Measurements from ENCODE around the gene TCN2. TPM values are rescaled to one million over a fixed set of nuclear protein-coding genes. Genes with fewer than 3 reads are reported as not detected.
"Not testable (repeated sequence)": the region's sequence is repeated elsewhere in the genome, so short reads cannot be mapped to it uniquely, and the experiment has no call there.

Gene TCN2
- total and polyA plus RNA-seq, 10 donors: 7.3 to 110 (median 48.5) TPM

DNA sequence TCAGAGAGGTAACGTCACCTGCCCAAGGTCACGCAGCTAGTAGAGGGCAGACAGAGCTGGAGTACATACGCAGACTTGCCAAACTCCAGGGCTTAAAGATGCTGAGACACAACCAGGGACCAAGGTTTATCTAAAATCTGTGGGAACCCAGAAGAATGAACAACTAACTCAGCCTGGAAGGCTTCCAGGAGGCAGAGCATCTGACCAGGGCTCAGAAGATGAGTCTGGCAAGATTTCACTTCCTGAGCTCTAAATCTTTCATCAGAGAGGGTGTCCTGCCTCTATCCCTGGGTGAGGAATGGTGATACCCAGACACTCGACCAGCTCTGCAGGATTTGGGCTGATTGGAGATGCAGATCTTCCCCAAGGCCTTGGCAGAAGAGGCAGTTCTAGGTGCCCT lies 41.6 kb upstream of the TCN2 start:
- TF ChIP-seq POLR2AphosphoS5 (IDR thresholded peaks at IDR 0.05) (no peak), POLR2A (IDR thresholded peaks at IDR 0.05) (no peak)
- TF ChIP-seq, protein P1, sequence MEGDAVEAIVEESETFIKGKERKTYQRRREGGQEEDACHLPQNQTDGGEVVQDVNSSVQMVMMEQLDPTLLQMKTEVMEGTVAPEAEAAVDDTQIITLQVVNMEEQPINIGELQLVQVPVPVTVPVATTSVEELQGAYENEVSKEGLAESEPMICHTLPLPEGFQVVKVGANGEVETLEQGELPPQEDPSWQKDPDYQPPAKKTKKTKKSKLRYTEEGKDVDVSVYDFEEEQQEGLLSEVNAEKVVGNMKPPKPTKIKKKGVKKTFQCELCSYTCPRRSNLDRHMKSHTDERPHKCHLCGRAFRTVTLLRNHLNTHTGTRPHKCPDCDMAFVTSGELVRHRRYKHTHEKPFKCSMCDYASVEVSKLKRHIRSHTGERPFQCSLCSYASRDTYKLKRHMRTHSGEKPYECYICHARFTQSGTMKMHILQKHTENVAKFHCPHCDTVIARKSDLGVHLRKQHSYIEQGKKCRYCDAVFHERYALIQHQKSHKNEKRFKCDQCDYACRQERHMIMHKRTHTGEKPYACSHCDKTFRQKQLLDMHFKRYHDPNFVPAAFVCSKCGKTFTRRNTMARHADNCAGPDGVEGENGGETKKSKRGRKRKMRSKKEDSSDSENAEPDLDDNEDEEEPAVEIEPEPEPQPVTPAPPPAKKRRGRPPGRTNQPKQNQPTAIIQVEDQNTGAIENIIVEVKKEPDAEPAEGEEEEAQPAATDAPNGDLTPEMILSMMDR (IDR thresholded peaks at IDR 0.05 in 8 of 11, conservative IDR thresholded peaks at IDR 0.05 in 3 of 11): no peak
- no peaks in the 10 kb centered on the region for H3K36me3 ChIP-seq
- no peak for DNase-seq
- no peaks in the 10 kb centered on the region for H3K4me1 ChIP-seq
- H3K4me3 ChIP-seq: no peak overlapping the region
- WGBS, 5 donors: 76 to 83% (median 82%) methylated on average over 4 of the region's 4 CpGs
- no peak overlapping the region for H3K27ac ChIP-seq
- H3K27me3 ChIP-seq (replicated peaks in 1 of 7): peaks cover 0 to 9% (median 0%) of the 10 kb centered on the region in 7 donors
- intact Hi-C loops (cut with DNase I; ENCODE audit: low total_unique reads): no loop called here
- no peaks in the 10 kb centered on the region for H3K9me3 ChIP-seq

DNA sequence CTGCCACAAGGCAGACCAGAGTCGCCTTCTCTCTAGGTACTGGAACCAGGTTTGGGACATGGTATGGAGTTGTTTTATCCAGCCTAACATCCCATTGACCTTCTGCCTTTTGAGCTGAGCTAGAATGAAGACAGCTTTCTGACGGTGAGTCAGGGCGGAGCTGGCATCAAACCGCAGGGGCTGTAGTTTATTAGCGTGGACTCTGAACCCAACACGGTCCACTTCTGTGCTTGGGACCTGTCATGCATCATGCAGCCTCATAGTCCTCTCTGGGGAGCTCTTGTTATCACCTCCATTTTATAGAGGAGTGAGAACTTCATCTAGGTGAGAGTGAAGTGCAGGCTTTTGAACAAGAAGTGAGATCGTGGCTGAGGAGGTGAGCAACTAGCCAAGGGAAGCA lies 40.8 kb upstream of the TCN2 start:
- Histone ChIP-seq H3K36me3 (no peaks in the 10 kb centered on the region), H3K27me3 (replicated peaks in 1 of 7) (peaks cover 0 to 9% (median 0%) of the 10 kb centered on the region in 7 donors), H3K9me3 (no peaks in the 10 kb centered on the region), H3K4me1 (no peaks in the 10 kb centered on the region), H3K4me3 (no peak overlapping the region), H3K27ac (no peak overlapping the region)
- TF ChIP-seq POLR2AphosphoS5 (IDR thresholded peaks at IDR 0.05): no peak
- TF ChIP-seq POLR2A (IDR thresholded peaks at IDR 0.05): no peak
- TF ChIP-seq, protein P1 (IDR thresholded peaks at IDR 0.05 in 8 of 11, conservative IDR thresholded peaks at IDR 0.05 in 3 of 11): no peak
- intact Hi-C loops (cut with DNase I; ENCODE audit: low total_unique reads): no loop called here
- no peak for DNase-seq
- 75 to 92% (median 82%) methylated on average over 7 of the region's 7 CpGs for WGBS, 5 donors

DNA sequence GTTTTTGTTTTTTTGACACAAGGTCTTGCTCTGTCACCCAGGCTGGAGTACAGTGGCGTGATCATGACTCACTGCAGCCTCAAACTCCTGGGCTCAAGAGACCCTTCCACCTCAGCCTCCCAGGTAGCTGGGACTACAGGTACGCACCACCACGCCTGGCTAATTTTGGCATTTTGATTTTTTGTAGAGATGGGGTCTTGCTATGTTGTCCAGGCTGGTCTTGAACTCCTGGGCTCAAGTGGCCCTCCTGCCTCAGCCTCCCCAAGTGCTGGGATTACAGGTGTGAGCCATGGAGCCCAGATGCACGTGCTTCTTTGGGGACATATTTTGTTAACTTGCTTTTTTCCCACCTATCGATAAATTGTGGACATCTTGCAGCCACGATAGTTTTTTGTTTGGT lies 39.7 kb upstream of the TCN2 start:
- H3K27me3 ChIP-seq (replicated peaks in 1 of 7); H3K36me3 ChIP-seq; H3K27ac ChIP-seq; H3K9me3 ChIP-seq; H3K4me1 ChIP-seq; intact Hi-C loops (cut with DNase I; ENCODE audit: low total_unique reads); DNase-seq; H3K4me3 ChIP-seq: not testable (repeated sequence)
- WGBS, 5 donors: 86 to 88% (median 87%) methylated on average over 6 of the region's 6 CpGs

DNA sequence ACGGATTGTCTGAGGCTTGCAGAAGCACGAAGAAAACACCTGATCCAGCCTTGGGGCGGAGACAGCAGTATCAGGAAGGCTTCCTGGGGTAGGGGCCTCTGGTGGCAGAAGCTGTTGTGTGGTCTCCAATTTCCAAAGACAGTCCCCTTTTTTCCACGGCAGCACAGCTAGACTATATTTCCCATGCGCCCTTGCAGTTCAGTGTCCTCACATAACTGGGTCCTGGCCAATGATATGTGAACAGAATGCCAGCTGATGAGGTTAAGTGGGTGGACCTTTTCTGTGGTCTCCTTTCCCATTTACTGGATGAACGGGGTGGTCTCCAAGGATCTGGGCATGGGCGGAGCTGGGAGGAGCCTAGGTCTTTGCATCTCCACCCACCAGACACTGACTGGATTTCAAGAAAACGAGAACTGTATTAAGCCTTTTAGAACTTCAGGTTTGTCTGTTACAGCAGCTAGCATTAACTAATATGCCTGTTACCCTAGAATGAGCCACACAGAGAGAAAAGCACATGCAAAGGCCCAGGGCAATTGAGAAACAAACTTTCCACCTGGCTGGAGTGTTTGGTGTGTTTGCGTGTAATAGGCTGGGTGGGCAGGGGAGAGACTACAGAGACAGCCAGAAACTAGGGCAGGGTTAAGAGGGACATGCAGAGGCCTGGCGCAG lies 38.7 kb upstream of the TCN2 start:
- no peak for DNase-seq
- no peak overlapping the region for H3K4me3 ChIP-seq
- no peak overlapping the region for H3K27ac ChIP-seq
- no peak for TF ChIP-seq POLR2A (IDR thresholded peaks at IDR 0.05)
- TF ChIP-seq, protein P1 (IDR thresholded peaks at IDR 0.05 in 8 of 11, conservative IDR thresholded peaks at IDR 0.05 in 3 of 11): no peak
- no peak for TF ChIP-seq POLR2AphosphoS5 (IDR thresholded peaks at IDR 0.05)
- no peaks in the 10 kb centered on the region for H3K9me3 ChIP-seq
- no peaks in the 10 kb centered on the region for H3K4me1 ChIP-seq
- H3K27me3 ChIP-seq (replicated peaks in 1 of 7): peaks cover 0 to 9% (median 0%) of the 10 kb centered on the region in 7 donors
- H3K36me3 ChIP-seq: no peaks in the 10 kb centered on the region
- WGBS, 5 donors: 74 to 82% (median 77%) methylated on average over 10 of the region's 10 CpGs
- intact Hi-C loops (cut with DNase I; ENCODE audit: low total_unique reads): no loop called here

Data from spleen (tissue), 11 donors.